Bronchial smooth muscle cell (primary cell): ENCODE results near the gene SLC6A3. TPM values are rescaled to one million over a fixed set of nuclear protein-coding genes. Genes with fewer than 3 reads are reported as not detected.

Experiments used
- total RNA-seq: library from RNA; depleted of rRNA; stranded (reverse); fragments of >200 nt; gene quantifications from 2 replicates; pipeline ENCODE4 v1.2.1, GENCODE V29; 2014

Gene SLC6A3
- total RNA-seq, result under 0.01 TPM in 1 of 2 replicates, not detected in the other

DNA sequence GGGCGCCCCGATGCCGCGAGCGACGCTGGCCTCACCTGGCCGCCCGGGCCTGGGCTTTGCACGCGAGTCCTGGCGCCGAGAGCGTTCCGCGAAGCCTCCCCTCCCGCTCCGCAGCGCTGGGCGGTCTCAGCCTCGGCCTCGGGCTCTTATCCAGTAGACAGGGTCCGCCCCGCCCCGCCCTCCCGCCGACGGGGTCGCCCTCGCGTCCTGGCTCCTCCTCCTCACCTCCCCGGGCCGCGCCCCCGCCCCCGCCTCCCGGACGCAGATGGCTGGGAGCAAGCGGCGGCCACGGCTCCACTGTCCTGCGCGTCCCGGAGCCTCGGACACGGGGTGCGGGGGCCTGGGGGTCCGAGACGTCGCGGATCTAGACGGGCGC is at the start of gene SLC6A3:
Gene SLC6A3, minus strand, starts transcription at position 128 of the 376 bp plus-strand sequence. CDS start 2,243 bp downstream, outside the sequence.

DNA sequence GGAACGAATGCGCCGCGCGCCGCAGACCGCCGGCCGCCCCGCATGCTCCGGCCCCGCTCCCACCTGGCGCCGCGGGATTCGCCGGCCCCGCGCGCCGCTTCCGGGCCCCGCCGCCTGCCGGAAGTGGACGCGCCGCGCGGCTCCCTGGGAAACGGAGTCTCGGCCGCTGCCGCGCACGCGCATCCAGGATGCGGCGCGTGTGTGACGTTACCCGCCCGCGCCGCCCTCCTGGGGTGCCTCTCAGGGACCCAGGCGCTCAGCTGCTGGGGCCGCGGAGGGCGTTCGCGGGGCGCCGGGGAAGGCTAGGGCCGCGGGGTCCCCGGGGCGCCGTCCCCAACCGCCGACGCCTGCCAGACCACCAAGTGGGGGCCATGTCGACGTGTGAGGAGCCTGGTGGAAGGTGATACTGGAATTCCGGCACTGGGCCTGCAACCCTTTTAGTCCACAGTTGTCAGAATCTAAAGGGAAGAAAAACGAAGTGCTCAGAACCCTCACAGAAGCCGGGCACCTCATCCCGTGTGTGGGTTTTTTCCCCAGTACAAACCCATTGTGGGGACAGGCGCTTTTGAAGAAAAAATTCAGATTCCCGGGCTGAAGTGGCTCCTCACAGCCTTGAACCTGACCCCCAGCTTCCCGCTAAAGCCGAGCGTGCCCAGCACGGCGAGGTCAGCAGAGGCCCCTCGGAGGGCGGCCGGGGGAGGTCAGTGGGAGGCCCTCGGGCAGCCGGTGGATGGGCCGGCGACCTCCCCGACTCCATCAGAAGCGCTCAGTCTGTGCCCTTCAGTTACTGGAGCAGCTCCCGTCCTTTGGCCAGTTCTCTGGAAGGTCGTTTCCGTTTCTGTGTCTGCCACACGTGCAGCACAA is 100.0 kb downstream of the SLC6A3 start, which contains the start of gene CLPTM1L:
Gene CLPTM1L, minus strand, starts transcription at position 125 of the 864 bp plus-strand sequence. CDS start 258 bp downstream, outside the sequence.

Other genes with a start within 250 kb of the SLC6A3 start
- gene SLC6A19, start 243.8 kb downstream of the SLC6A3 start, total RNA-seq, result not detected in 2 replicates
- not detected in 2 replicates for gene SLC6A18, start 220.1 kb downstream of the SLC6A3 start, total RNA-seq
- gene TERT, start 150.4 kb downstream of the SLC6A3 start, total RNA-seq, result not detected in 2 replicates
- gene CLPTM1L, start 100.3 kb downstream of the SLC6A3 start, total RNA-seq, result 200 and 262 TPM in 2 replicates
- gene LPCAT1, start 78.5 kb upstream of the SLC6A3 start, total RNA-seq, result 33.1 and 37.6 TPM in 2 replicates